HG03135 (cell line): ENCODE data around the gene SAFB.

ENCODE experiments used
- ATAC-seq: cut with Tn5 transposase; IDR thresholded peaks from one replicate; pipeline ENCODE4 v1.9.1; 2021; ENCODE audit warnings: mild to moderate bottlenecking, moderate library complexity; ENCODE audit not compliant: unreplicated experiment

Gene SAFB

GRCh38 chr19:5624741-5625278 lies 1.9 kb downstream of the SAFB start:
- ATAC-seq, result no peak

- ATAC-seq, result no peak
These were observed 2.8 kb downstream of the SAFB start for GRCh38 chr19:5625641-5626040.

- ATAC-seq, result no peak
These were observed 4.6 kb downstream of the SAFB start for GRCh38 chr19:5627395-5627904.

- ATAC-seq, result no peak
These were observed 5.6 kb downstream of the SAFB start for GRCh38 chr19:5628461-5628860.

- ATAC-seq, result no peak
These were observed 6.1 kb downstream of the SAFB start for GRCh38 chr19:5628919-5629481.

GRCh38 chr19:5631567-5632240 lies 8.8 kb downstream of the SAFB start:
- no peak for ATAC-seq

GRCh38 chr19:5632241-5632612 lies 9.3 kb downstream of the SAFB start:
- ATAC-seq, result no peak

GRCh38 chr19:5632657-5633056 lies 9.8 kb downstream of the SAFB start:
- ATAC-seq, result no peak

- ATAC-seq, result no peak
These were observed 12.5 kb downstream of the SAFB start for GRCh38 chr19:5635427-5635826.

- ATAC-seq, result no peak
These were observed 15.1 kb downstream of the SAFB start for GRCh38 chr19:5637971-5638370.

GRCh38 chr19:5641171-5641570 lies 18.3 kb downstream of the SAFB start:
- no peak for ATAC-seq

- no peak for ATAC-seq
These were observed 19.3 kb downstream of the SAFB start for GRCh38 chr19:5642204-5642603.

GRCh38 chr19:5643060-5643459 lies 20.2 kb downstream of the SAFB start:
- ATAC-seq, result no peak

- no peak for ATAC-seq
These were observed 21.2 kb downstream of the SAFB start for GRCh38 chr19:5644037-5644436.

- no peak for ATAC-seq
These were observed 22.5 kb downstream of the SAFB start for GRCh38 chr19:5645409-5645808.

GRCh38 chr19:5646703-5647102 lies 23.8 kb downstream of the SAFB start:
- ATAC-seq, result no peak

- ATAC-seq, result no peak
These were observed 25.6 kb downstream of the SAFB start for GRCh38 chr19:5648464-5648863.

- ATAC-seq, result no peak
These were observed 28.5 kb downstream of the SAFB start for GRCh38 chr19:5651361-5651760.

GRCh38 chr19:5652261-5652660 lies 29.4 kb downstream of the SAFB start:
- no peak for ATAC-seq

GRCh38 chr19:5654931-5655330 lies 32.0 kb downstream of the SAFB start:
- ATAC-seq, result no peak

GRCh38 chr19:5655412-5655811 lies 32.5 kb downstream of the SAFB start:
- ATAC-seq, result no peak

- ATAC-seq, result no peak
These were observed 38.6 kb downstream of the SAFB start for GRCh38 chr19:5661483-5661882.

- no peak for ATAC-seq
These were observed 41.0 kb downstream of the SAFB start for GRCh38 chr19:5663904-5664303.
